A673 (cell line): ENCODE measurements around the gene YIPF2. TPM values are rescaled to one million over a fixed set of nuclear protein-coding genes. Genes with fewer than 3 reads are reported as not detected.
"Not testable (repeated sequence)": the region's sequence is repeated elsewhere in the genome, so short reads cannot be mapped to it uniquely, and the experiment has no call there.

Experiments
- BruUV-seq: library from RNA; stranded (reverse); fragments of 400-500 nt; replicated peaks from 2 replicates; lab custom pipeline; 2021; lab: Mats Ljungman, UMichigan
- CTCF ChIA-PET: fragments of 300-600 bp; sonication (Branson Sonifier 250); formaldehyde crosslinking; loops from one replicate; lab custom pipeline; 2022; ENCODE audit warnings: antibody characterized with exemption; lab: Charles Lee
- POLR2A ChIA-PET: fragments of 300-600 bp; sonication (Branson Sonifier 250); formaldehyde crosslinking; loops from one replicate; lab custom pipeline; 2022; ENCODE audit warnings: antibody characterized with exemption; ENCODE audit not compliant: low non-redundant PET; lab: Charles Lee
- DNase-seq: peaks from one replicate; pipeline ENCODE4 v3.0.0-alpha.2; 2015; ENCODE audit warnings: low spot score
- H3K27ac ChIP-seq: fragments of 200-600 bp; sonication (generic); 2 replicates; pipeline ENCODE4 v1.5.1; 2016; ENCODE audit warnings: mixed run types, low read depth, mild to moderate bottlenecking, mixed read lengths, antibody characterized with exemption, low read length; ENCODE audit not compliant: poor library complexity, severe bottlenecking
- H3K27me3 ChIP-seq: fragments of 200-600 bp; sonication (generic); replicated peaks from 2 replicates; pipeline ENCODE4 v1.6.1; 2017; ENCODE audit warnings: mixed run types, low read depth, mild to moderate bottlenecking, mixed read lengths, antibody characterized with exemption, low read length; ENCODE audit not compliant: insufficient read depth, poor library complexity
- H3K36me3 ChIP-seq: fragments of 200-600 bp; sonication (generic); 2 replicates; pipeline ENCODE4 v1.6.1; 2016; ENCODE audit warnings: mixed run types, mild to moderate bottlenecking, mixed read lengths, antibody characterized with exemption, low read length; ENCODE audit not compliant: insufficient read depth, poor library complexity, severe bottlenecking
- H3K4me1 ChIP-seq: fragments of 200-600 bp; sonication (generic); 2 replicates; pipeline ENCODE4 v1.6.1; 2017; ENCODE audit warnings: mixed run types, mild to moderate bottlenecking, mixed read lengths, antibody characterized with exemption, low read length; ENCODE audit not compliant: insufficient read depth, poor library complexity, severe bottlenecking
- H3K4me3 ChIP-seq: fragments of 200-600 bp; sonication (generic); 2 replicates; pipeline ENCODE4 v1.5.1; 2016; ENCODE audit warnings: low read depth, mixed run types, mild to moderate bottlenecking, mixed read lengths, low read length; ENCODE audit not compliant: poor library complexity, severe bottlenecking
- H3K9me3 ChIP-seq: fragments of 200-600 bp; sonication (generic); 2 replicates; pipeline ENCODE4 v1.6.1; 2016; ENCODE audit warnings: mixed run types, low read depth, mild to moderate bottlenecking, mixed read lengths, antibody characterized with exemption, low read length; ENCODE audit not compliant: poor library complexity, severe bottlenecking
- EZH2 ChIP-seq: fragments of 200-600 bp; sonication (generic); IDR thresholded peaks from 2 replicates; pipeline ENCODE4 v1.6.1; 2017; ENCODE audit warnings: borderline replicate concordance, low read depth, mild to moderate bottlenecking, mixed read lengths, antibody characterized with exemption, low read length; ENCODE audit not compliant: poor library complexity, severe bottlenecking
- intact Hi-C: fragments of 100-400 bp; cut with micrococcal nuclease; formaldehyde crosslinking; loops from one replicate; pipeline ENCODE4 v1.10.0; 2022; ENCODE audit not compliant: unreplicated experiment
- total RNA-seq: library from RNA; stranded (reverse); gene quantifications from 2 replicates; pipeline ENCODE4 v1.2.3, GENCODE V29; 2021
- TF ChIP-seq, protein P1 (sequence below): fragments of 300-800, 200-600 bp; sonication (generic); conservative IDR thresholded peaks from 2 replicates; pipeline ENCODE4 v1.5.1; 2017; ENCODE audit warnings: low read depth, mild to moderate bottlenecking, antibody characterized with exemption, low read length, moderate library complexity, mixed read lengths

Gene YIPF2
- total RNA-seq, 1 experiment from 2014 or later: 24.5 TPM

DNA sequence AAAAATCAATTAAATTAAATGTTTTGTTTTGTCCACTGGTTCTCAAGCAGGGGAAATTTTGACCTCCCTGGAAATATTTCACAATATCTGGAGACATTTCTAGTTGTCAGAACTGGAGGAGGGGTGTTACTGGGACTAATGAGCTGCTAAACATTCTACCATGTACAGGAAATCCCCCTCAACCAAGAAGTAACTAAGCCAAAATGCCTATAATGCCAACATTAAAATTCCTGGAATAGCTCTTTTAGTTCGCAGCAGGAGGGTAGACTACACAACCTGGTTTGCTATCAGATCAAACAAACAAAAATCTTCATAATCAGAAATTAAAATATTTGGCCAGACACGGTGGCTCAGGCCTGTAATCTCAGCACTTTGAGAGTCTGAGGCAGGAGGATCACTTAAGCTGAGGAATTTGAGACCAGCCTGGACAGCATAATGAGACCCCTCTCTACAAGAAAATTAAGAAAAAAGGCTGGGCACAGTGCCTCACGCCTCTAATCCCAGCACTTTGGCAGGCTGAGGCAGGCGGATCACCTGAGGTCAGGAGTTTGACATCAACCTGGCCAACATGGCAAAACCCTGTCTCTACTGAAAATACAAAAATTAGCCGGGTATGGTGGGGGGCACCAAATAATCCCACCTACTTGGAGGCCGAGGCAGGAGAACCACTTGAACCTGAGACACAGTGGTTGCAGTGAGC lies 18.7 kb upstream of the YIPF2 start:
- POLR2A ChIA-PET: no interaction called here

DNA sequence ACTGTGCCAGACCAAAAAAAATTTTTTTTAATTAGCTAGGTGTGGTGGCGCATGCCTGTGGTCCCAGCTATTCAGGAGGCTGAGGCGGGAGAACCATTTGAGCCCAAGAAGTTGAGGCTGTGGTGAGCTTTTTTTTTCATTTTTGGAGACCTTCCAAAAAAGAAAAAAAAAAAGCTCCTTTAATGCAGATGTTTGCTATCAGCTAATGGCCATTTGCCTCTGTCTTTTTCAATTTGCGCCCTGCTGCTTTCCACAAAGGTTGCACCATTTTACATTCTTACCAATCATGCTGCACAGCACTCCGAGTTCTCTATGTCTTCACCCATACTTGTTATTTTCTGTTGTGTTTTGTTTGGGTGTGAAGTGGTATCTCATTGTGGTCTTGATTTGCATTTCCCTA lies 16.8 kb upstream of the YIPF2 start:
- Histone ChIP-seq H3K27me3 (no peaks in the 10 kb centered on the region), H3K4me3 (no peak overlapping the region), H3K27ac (no peak overlapping the region), H3K9me3 (no peaks in the 10 kb centered on the region), H3K4me1 (peaks cover 25% of the 10 kb centered on the region), H3K36me3 (no peaks in the 10 kb centered on the region)
- CTCF ChIA-PET: interaction anchor here (0.6 kb wide), 1 partner anchor 56 kb away, joined by 4 read pairs; no protein-coding TSS in a partner anchor
- DNase-seq: peak; percentile 55
- no TSS peak for BruUV-seq
- no peak for TF ChIP-seq EZH2
- TF ChIP-seq, protein P1, sequence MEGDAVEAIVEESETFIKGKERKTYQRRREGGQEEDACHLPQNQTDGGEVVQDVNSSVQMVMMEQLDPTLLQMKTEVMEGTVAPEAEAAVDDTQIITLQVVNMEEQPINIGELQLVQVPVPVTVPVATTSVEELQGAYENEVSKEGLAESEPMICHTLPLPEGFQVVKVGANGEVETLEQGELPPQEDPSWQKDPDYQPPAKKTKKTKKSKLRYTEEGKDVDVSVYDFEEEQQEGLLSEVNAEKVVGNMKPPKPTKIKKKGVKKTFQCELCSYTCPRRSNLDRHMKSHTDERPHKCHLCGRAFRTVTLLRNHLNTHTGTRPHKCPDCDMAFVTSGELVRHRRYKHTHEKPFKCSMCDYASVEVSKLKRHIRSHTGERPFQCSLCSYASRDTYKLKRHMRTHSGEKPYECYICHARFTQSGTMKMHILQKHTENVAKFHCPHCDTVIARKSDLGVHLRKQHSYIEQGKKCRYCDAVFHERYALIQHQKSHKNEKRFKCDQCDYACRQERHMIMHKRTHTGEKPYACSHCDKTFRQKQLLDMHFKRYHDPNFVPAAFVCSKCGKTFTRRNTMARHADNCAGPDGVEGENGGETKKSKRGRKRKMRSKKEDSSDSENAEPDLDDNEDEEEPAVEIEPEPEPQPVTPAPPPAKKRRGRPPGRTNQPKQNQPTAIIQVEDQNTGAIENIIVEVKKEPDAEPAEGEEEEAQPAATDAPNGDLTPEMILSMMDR: no peak
- intact Hi-C loops: loop anchor here (10.0 kb wide), 2 partner anchors 150 to 260 kb away; no protein-coding TSS in a partner anchor
- POLR2A ChIA-PET: no interaction called here

More for the DNA sequence above, 18.7 kb upstream of the YIPF2 start:
- H3K27ac ChIP-seq: peak overlapping the region; percentile 38
- H3K4me3 ChIP-seq: no peak overlapping the region
- intact Hi-C loops: loop anchor here (10.0 kb wide), 2 partner anchors 148 to 258 kb away; no protein-coding TSS in a partner anchor
- BruUV-seq: no TSS peak
- no peaks in the 10 kb centered on the region for H3K9me3 ChIP-seq
- CTCF ChIA-PET: interaction anchor here (0.5 to 1.0 kb wide), 3 partner anchors 10 to 433 kb away, joined by 5 to 12 read pairs (median 6); no protein-coding TSS in a partner anchor
- peak; percentile 82 for DNase-seq
- peaks cover 25% of the 10 kb centered on the region for H3K4me1 ChIP-seq
- no peaks in the 10 kb centered on the region for H3K36me3 ChIP-seq
- no peaks in the 10 kb centered on the region for H3K27me3 ChIP-seq
- TF ChIP-seq, protein P1: no peak
- no peak for TF ChIP-seq EZH2

DNA sequence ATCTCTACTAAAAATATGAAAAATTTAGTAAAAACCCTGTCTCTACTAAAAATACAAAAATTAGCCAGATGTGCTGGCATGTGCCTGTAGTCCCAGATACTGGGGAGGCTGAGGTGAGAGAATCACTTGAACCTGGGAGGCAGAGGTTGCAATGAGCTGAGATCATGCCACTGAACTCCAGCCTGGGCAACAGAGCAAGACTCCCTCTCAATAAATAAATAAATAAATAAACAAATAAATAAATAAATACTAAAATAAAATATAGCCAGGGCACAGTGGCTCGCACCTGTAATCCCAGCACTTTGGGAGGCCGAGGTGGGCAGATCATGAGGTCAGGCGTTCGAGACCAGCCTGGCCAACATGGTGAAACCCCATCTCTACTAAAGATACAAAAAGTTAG lies 15.0 kb upstream of the YIPF2 start:
- H3K36me3 ChIP-seq, H3K27ac ChIP-seq, H3K9me3 ChIP-seq, BruUV-seq, POLR2A ChIA-PET, CTCF ChIA-PET, DNase-seq, H3K27me3 ChIP-seq, H3K4me3 ChIP-seq: not testable (repeated sequence)
- intact Hi-C loops: loop anchor here (10.0 kb wide), 2 partner anchors 151 to 261 kb away; no protein-coding TSS in a partner anchor
- H3K4me1 ChIP-seq: peaks cover 23% of the 10 kb centered on the region

DNA sequence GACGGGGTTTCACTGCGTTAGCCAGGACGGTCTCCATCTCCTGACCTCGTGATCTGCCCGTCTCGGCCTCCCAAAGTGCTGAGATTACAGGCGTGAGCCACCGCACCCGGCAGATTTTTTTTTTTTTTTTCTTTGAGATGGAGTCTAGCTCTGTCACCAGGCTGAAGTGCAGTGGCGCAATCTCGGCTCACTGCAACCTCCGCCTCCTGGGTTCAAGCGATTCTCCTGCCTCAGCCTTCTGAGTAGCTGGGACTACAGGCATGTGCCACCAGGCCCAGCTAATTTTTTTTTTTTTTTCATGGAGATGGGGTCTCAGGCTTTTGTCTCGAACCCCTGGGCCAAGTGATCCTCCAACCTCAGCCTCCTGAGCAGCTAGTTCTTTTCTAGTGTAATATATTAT lies 13.2 kb upstream of the YIPF2 start:
- not testable (repeated sequence) for H3K4me3 ChIP-seq, BruUV-seq, DNase-seq, H3K9me3 ChIP-seq, H3K27me3 ChIP-seq, H3K4me1 ChIP-seq, H3K36me3 ChIP-seq, H3K27ac ChIP-seq
- intact Hi-C loops: loop anchor here (10.0 kb wide), 2 partner anchors 153 to 263 kb away; no protein-coding TSS in a partner anchor
- CTCF ChIA-PET: interaction anchor here (0.6 to 1.4 kb wide), 7 partner anchors 10 to 541 kb away, joined by 3 to 8 read pairs (median 3); no protein-coding TSS in a partner anchor
- POLR2A ChIA-PET: interaction anchor here (0.6 kb wide), 4 partner anchors 13 to 224 kb away, joined by 3 to 12 read pairs (median 4); partner anchors contain the start of gene DNM2
